ENCODE data around the gene STOM.

- TF ChIP-seq CTCF (IDR thresholded peaks at IDR 0.05) (no peak), EP300 (IDR thresholded peaks at IDR 0.05) (no peak), POLR2A (IDR thresholded peaks at IDR 0.05) (no peak)
Measured at GRCh38 chr9:121388140-121388905, 18.3 kb upstream of the STOM start.

Data from gastroesophageal sphincter (tissue), 3 donors.